H1 (cell line): ENCODE data around the gene VRK2. TPM values are rescaled to one million over a fixed set of nuclear protein-coding genes. Genes with fewer than 3 reads are reported as not detected.

Experiments
- CHD2 ChIP-seq: IDR thresholded peaks from 2 replicates; pipeline ENCODE4 v1.6.1; 2012; ENCODE audit warnings: low read length, improper control_type of control experiment
- CHD7 ChIP-seq: fragments of 300-600 bp; sonication (generic); IDR thresholded peaks from 2 replicates; pipeline ENCODE4 v1.7.1; 2012; ENCODE audit warnings: low read length, moderate library complexity, mild to moderate bottlenecking, inconsistent platforms; ENCODE audit not compliant: insufficient replicate concordance
- FOSL1 ChIP-seq: IDR thresholded peaks from 2 replicates; pipeline ENCODE4 v1.6.1; 2011; ENCODE audit warnings: mild to moderate bottlenecking, low read depth, low read length, moderate library complexity; ENCODE audit not compliant: insufficient read depth
- GABPA ChIP-seq: IDR thresholded peaks from 2 replicates; pipeline ENCODE4 v1.6.1; 2011; ENCODE audit warnings: mild to moderate bottlenecking, low read length, moderate library complexity, borderline replicate concordance; ENCODE audit not compliant: insufficient read depth
- KDM1A ChIP-seq: fragments of 200-600, 300-600 bp; sonication (generic); IDR thresholded peaks from 2 replicates; pipeline ENCODE4 v1.7.1; 2016; ENCODE audit warnings: mild to moderate bottlenecking, low read length, borderline replicate concordance
- MAX ChIP-seq: IDR thresholded peaks from 2 replicates; pipeline ENCODE4 v1.6.1; 2012; ENCODE audit warnings: inconsistent platforms
- NRF1 ChIP-seq: IDR thresholded peaks from 2 replicates; pipeline ENCODE4 v1.6.1; 2011; ENCODE audit warnings: mild to moderate bottlenecking, low read depth, low read length, improper control_type of control experiment
- POLR2A ChIP-seq, 2 experiments: IDR thresholded peaks; 1 replicate in 1 of 2; 2 replicates in 1 of 2; pipeline ENCODE4 v1.6.1; 2011; ENCODE audit warnings: low read depth in 2 of 2, low read length in 2 of 2, mild to moderate bottlenecking in 2 of 2; ENCODE audit errors: control extremely low read depth in 1 of 2
- POLR2AphosphoS5 ChIP-seq: IDR thresholded peaks from 2 replicates; pipeline ENCODE4 v1.6.1; 2011; ENCODE audit warnings: low read depth, low read length
- RFX5 ChIP-seq: IDR thresholded peaks from 2 replicates; pipeline ENCODE4 v1.6.1; 2011; ENCODE audit warnings: low read depth, low read length, improper control_type of control experiment, borderline replicate concordance
- SIX5 ChIP-seq: IDR thresholded peaks from 2 replicates; pipeline ENCODE4 v1.6.1; 2011; ENCODE audit warnings: mild to moderate bottlenecking, low read depth, low read length
- SP1 ChIP-seq: IDR thresholded peaks from 2 replicates; pipeline ENCODE4 v1.6.1; 2011; ENCODE audit warnings: low read depth, low read length
- TAF7 ChIP-seq: optimal IDR thresholded peaks from 2 replicates; pipeline ENCODE3; 2011; ENCODE audit warnings: low read depth, mild to moderate bottlenecking, inconsistent platforms, low read length, moderate library complexity, borderline replicate concordance
- polyA plus RNA-seq, 7 experiments: library from polyadenylated mRNA; depleted of rRNA in 3 of 7; stranded (reverse) in 5 of 7; unstranded in 2 of 7; fragments of >200 nt in 5 of 7; fragments of 200-250 nt in 2 of 7; gene quantifications; 1 replicate in 5 of 7; 2 replicates in 1 of 7; 4 replicates in 1 of 7; pipeline versions ENCODE4 v1.2.1 to v1.2.3, GENCODE V29; 2011 to 2013; ENCODE audit warnings: missing spikeins in 2 of 7, mixed read lengths in 2 of 7
- total RNA-seq: library from RNA; stranded (reverse); fragmentation: NEBNext Ultra II Directional; extraction: Animal tissue kit (Norgen Biotek cat#: 25700); gene quantifications from 2 replicates; pipeline ENCODE4 v1.2.1, GENCODE V29; 2021

VRK2 gene
- total and polyA plus RNA-seq, 2 of the 8 experiments (the other 6 are each of a cell fraction or from before 2014, with no cell fraction given): 7.6 to 27.8 TPM

GRCh38 chr2:58137856-58138255 is 91.2 kb downstream of the VRK2 start (continued):
- TF ChIP-seq CHD7 (no peak), SP1 (no peak), CHD2 (no peak), NRF1 (no peak), GABPA (no peak), POLR2AphosphoS5 (no peak), MAX (no peak), TAF7 (no peak), RFX5 (no peak), SIX5 (no peak), FOSL1 (no peak), KDM1A (no peak), POLR2A (IDR thresholded peaks at IDR 0.05; ENCODE audit: control extremely low read depth in 1 of 2, low read depth in 2 of 2, low read length in 2 of 2) (no peak)
